Testis (tissue), 2 donors: Measurements from ENCODE around the gene MEGF11.

Source experiments
- POLR2A ChIP-seq: fragments of 450-650 bp; IDR thresholded peaks from one replicate; pipeline ENCODE4 v1.6.1; 2017; ENCODE audit warnings: antibody characterized with exemption, mild to moderate bottlenecking, moderate library complexity
- TF ChIP-seq, protein P1 (sequence below), 3 experiments: fragments of 450-650 bp in 2 of 3; fragments of 200-600 bp in 1 of 3; sonication (generic) in 1 of 3; IDR thresholded peaks; one replicate each; pipeline ENCODE4 v1.5.1; 2016 to 2019; ENCODE audit warnings: antibody characterized with exemption in 3 of 3, mild to moderate bottlenecking in 2 of 3, moderate library complexity in 1 of 3

DNA sequence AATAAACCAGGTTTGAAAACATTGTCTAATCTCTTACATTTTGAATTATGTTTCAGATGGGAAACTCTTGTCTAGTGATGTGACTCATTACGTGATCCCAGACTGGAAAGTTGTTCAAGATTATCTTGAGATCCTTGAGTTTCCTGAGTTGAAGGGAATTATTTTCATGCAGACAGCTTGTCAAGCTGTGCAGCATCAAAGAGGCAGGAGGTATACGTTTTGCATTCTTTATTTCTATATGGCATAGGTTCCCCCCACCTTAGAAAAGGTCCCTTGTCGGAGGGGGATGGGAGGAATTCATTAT lies 41.3 kb upstream of the MEGF11 start:
- TF ChIP-seq, protein P1, sequence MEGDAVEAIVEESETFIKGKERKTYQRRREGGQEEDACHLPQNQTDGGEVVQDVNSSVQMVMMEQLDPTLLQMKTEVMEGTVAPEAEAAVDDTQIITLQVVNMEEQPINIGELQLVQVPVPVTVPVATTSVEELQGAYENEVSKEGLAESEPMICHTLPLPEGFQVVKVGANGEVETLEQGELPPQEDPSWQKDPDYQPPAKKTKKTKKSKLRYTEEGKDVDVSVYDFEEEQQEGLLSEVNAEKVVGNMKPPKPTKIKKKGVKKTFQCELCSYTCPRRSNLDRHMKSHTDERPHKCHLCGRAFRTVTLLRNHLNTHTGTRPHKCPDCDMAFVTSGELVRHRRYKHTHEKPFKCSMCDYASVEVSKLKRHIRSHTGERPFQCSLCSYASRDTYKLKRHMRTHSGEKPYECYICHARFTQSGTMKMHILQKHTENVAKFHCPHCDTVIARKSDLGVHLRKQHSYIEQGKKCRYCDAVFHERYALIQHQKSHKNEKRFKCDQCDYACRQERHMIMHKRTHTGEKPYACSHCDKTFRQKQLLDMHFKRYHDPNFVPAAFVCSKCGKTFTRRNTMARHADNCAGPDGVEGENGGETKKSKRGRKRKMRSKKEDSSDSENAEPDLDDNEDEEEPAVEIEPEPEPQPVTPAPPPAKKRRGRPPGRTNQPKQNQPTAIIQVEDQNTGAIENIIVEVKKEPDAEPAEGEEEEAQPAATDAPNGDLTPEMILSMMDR (IDR thresholded peaks at IDR 0.05), result no peak
- no peak for TF ChIP-seq POLR2A
